Measurements from ENCODE around the gene SMPD1. TPM values are rescaled to one million over a fixed set of nuclear protein-coding genes. Genes with fewer than 3 reads are reported as not detected.
A peak's percentile ranks its signal among the peaks of the same experiment; 100 is the strongest.

Gene SMPD1
- total RNA-seq, 2 donors from 2014 or later: 44.5 to 71.7 TPM

GRCh38 chr11:6442441-6442840 is 52.2 kb downstream of the SMPD1 start:
- no peak for TF ChIP-seq CTCF (IDR thresholded peaks at IDR 0.05)
- Histone ChIP-seq H3K4me3 (no peak overlapping the region), H3K27me3 (no peaks in the 10 kb centered on the region), H3K4me1 (no peaks in the 10 kb centered on the region), H3K9me3 (no peaks in the 10 kb centered on the region), H3K27ac (no peak overlapping the region), H3K36me3 (no peaks in the 10 kb centered on the region)
- DNase-seq (ENCODE audit: low spot score): no peak

GRCh38 chr11:6443269-6444003 is 53.2 kb downstream of the SMPD1 start:
- H3K4me1 ChIP-seq: no peaks in the 10 kb centered on the region
- no peaks in the 10 kb centered on the region for H3K9me3 ChIP-seq
- H3K27ac ChIP-seq: no peak overlapping the region
- H3K4me3 ChIP-seq: no peak overlapping the region
- DNase-seq (ENCODE audit: low spot score): peak; percentile 64
- peaks cover under 1% of the 10 kb centered on the region for H3K36me3 ChIP-seq
- peak; percentile 67 to 86 for TF ChIP-seq CTCF (IDR thresholded peaks at IDR 0.05)
- no peaks in the 10 kb centered on the region for H3K27me3 ChIP-seq

Other genes starting within 250 kb of the SMPD1 start
- gene OR52B2, start 220.1 kb upstream of the SMPD1 start, total RNA-seq: not detected
- gene OR52W1, start 191.2 kb upstream of the SMPD1 start, total RNA-seq: not detected
- not detected for gene C11orf42, start 184.9 kb upstream of the SMPD1 start, total RNA-seq
- gene FHIP1B, start 155.8 kb upstream of the SMPD1 start, total RNA-seq: 10 to 100 TPM; 26.7 to 37.6 TPM
- gene CNGA4, start 151.4 kb upstream of the SMPD1 start, total RNA-seq: not detected
- gene CCKBR, start 130.6 kb upstream of the SMPD1 start, total RNA-seq: not detected
- gene CAVIN3, start 70.0 kb upstream of the SMPD1 start, total RNA-seq: 10 to 100 TPM; 84.8 to 86.7 TPM
- gene APBB1, start 28.6 kb downstream of the SMPD1 start, total RNA-seq: 10 to 100 TPM; 79.8 to 80.9 TPM
- under 1 TPM in 1 of 2 donors, not detected in 1; 0.20 TPM for gene HPX, start 50.5 kb downstream of the SMPD1 start, total RNA-seq
- 10 to 100 TPM in 1 of 2 donors, 1 to 10 TPM in 1; 7.1 to 19.5 TPM for gene TRIM3, start 83.5 kb downstream of the SMPD1 start, total RNA-seq
- gene ARFIP2, start 90.9 kb downstream of the SMPD1 start, total RNA-seq: 10 to 100 TPM; 19.2 to 34.1 TPM
- 10 to 100 TPM; 19.8 to 22.6 TPM for gene TIMM10B, start 91.0 kb downstream of the SMPD1 start, total RNA-seq
- gene DNHD1, start 106.8 kb downstream of the SMPD1 start, total RNA-seq: 1 to 10 TPM; 4.4 to 4.8 TPM
- gene RRP8, start 213.1 kb downstream of the SMPD1 start, total RNA-seq: 10 to 100 TPM in 1 of 2 donors, 1 to 10 TPM in 1; 9.7 to 12.2 TPM
- gene ILK, start 213.3 kb downstream of the SMPD1 start, total RNA-seq: 100 to 1,000 TPM; 142 to 193 TPM
- 10 to 100 TPM; 26.6 to 54.0 TPM for gene TAF10, start 221.7 kb downstream of the SMPD1 start, total RNA-seq
- gene TPP1, start 228.9 kb downstream of the SMPD1 start, total RNA-seq: 10 to 100 TPM; 48.8 to 83.1 TPM